HepG2 (cell line): Measurements from ENCODE around the gene GBGT1. TPM values are rescaled to one million over a fixed set of nuclear protein-coding genes. Genes with fewer than 3 reads are reported as not detected.

Experiments
- ATAC-seq: fragments of 200-7000 bp; cut with Tn5 transposase; 3 replicates; pipeline ENCODE4 v1.9.1; 2020; ENCODE audit warnings: mild to moderate bottlenecking, moderate library complexity
- BruUV-seq: library from RNA; stranded (reverse); fragments of 400-500 nt; replicated peaks from 2 replicates; lab custom pipeline; 2021; lab: Mats Ljungman, UMichigan
- CTCF ChIA-PET: fragments of 300-600 bp; formaldehyde crosslinking; extraction: SDS; loops from one replicate; lab custom pipeline; 2021; ENCODE audit warnings: low total read pairs, inconsistent platforms, low intra/inter-chr PET ratio; lab: Yijun Ruan, JAX
- POLR2A ChIA-PET: fragments of 350-600 bp; sonication (Branson Sonifier 250); formaldehyde crosslinking; loops from one replicate; lab custom pipeline; 2020; ENCODE audit warnings: antibody characterized with exemption, inconsistent platforms; lab: Yijun Ruan, JAX
- DNase-seq: peaks from one replicate; pipeline ENCODE4 v3.0.0-alpha.2; 2015; ENCODE audit warnings: low spot score
- FAIRE-seq: peaks from 3 replicates; lab custom pipeline; 2011; peaks lifted over from hg19 to GRCh38; lab: Jason Lieb, UNC
- H2AFZ ChIP-seq: one replicate; pipeline ENCODE4 v1.6.1; 2011; ENCODE audit warnings: low read length, inconsistent platforms
- H3K27ac ChIP-seq: fragments of 300-600 bp; 3 replicates; pipeline ENCODE4 v1.8.0; 2011; ENCODE audit warnings: mixed run types, mild to moderate bottlenecking, mixed read lengths, low read length, inconsistent platforms; ENCODE audit not compliant: insufficient read depth; ENCODE audit errors: extremely low read length
- H3K27me3 ChIP-seq, 2 experiments: fragments of 200-600 bp in 1 of 2; 2 replicates in 1 of 2; 3 replicates in 1 of 2; pipeline versions ENCODE4 v1.6.0 to v1.8.0; 2011; ENCODE audit warnings: low read length in 2 of 2, mild to moderate bottlenecking in 2 of 2, moderate library complexity in 2 of 2, inconsistent platforms in 1 of 2; ENCODE audit not compliant: insufficient read depth in 2 of 2, control insufficient read depth in 1 of 2
- H3K36me3 ChIP-seq, 2 experiments: fragments of 200-600 bp in 1 of 2; replicated peaks in 1 of 2; 2 replicates in 1 of 2; 3 replicates in 1 of 2; pipeline versions ENCODE4 v1.5.1 to v1.8.0; 2011; ENCODE audit warnings: low read length in 2 of 2, inconsistent platforms in 1 of 2; ENCODE audit not compliant: insufficient read depth in 2 of 2, control insufficient read depth in 1 of 2
- H3K4me1 ChIP-seq: 2 replicates; pipeline ENCODE4 v1.5.1; 2012; ENCODE audit warnings: low read length, inconsistent platforms; ENCODE audit not compliant: insufficient read depth
- H3K4me2 ChIP-seq: 2 replicates; pipeline ENCODE4 v1.6.0; 2011; ENCODE audit warnings: low read depth, low read length, inconsistent platforms
- H3K4me3 ChIP-seq, 3 experiments: fragments of 200-600 bp in 1 of 3; sonication (generic), shearing (Covaris generic) in 1 of 3; replicated peaks in 1 of 3; 2 replicates each; pipeline ENCODE4 v1.5.1; 2011 to 2016; ENCODE audit warnings: low read length in 3 of 3, inconsistent platforms in 2 of 3, low read depth in 2 of 3, mild to moderate bottlenecking in 2 of 3, control low read depth in 1 of 3, mixed read lengths in 1 of 3; ENCODE audit not compliant: insufficient read depth in 1 of 3
- H3K79me2 ChIP-seq: one replicate; pipeline ENCODE4 v1.6.1; 2011; ENCODE audit warnings: low read length, inconsistent platforms; ENCODE audit not compliant: insufficient read depth
- H3K9ac ChIP-seq: 2 replicates; pipeline ENCODE4 v1.6.0; 2011; ENCODE audit warnings: mild to moderate bottlenecking, low read depth, low read length, inconsistent platforms; ENCODE audit not compliant: insufficient read depth
- H3K9me3 ChIP-seq: 2 replicates; pipeline ENCODE4 v1.5.1; 2012; ENCODE audit warnings: mild to moderate bottlenecking, low read length
- H4K20me1 ChIP-seq: 2 replicates; pipeline ENCODE4 v1.6.0; 2011; ENCODE audit warnings: inconsistent platforms, mild to moderate bottlenecking, low read length, moderate library complexity; ENCODE audit not compliant: insufficient read depth
- RAD51 ChIP-seq: fragments of 450-650 bp; IDR thresholded peaks from 2 replicates; pipeline ENCODE4 v1.6.1; 2016; ENCODE audit warnings: borderline replicate concordance
- ZNF274 ChIP-seq: sonication (generic); formaldehyde crosslinking; IDR thresholded peaks from 2 replicates; pipeline ENCODE4 v1.5.1; 2020; ENCODE audit warnings: mild to moderate bottlenecking, missing genetic modification reagents
- ZNF768 ChIP-seq: sonication (generic); formaldehyde crosslinking; IDR thresholded peaks from 2 replicates; pipeline ENCODE4 v1.4.0; 2020; ENCODE audit warnings: missing genetic modification reagents
- WGBS: methylation state at CpG from one replicate; pipeline ENCODE4 v1.1.6; 2017; ENCODE audit warnings: low lambda C conversion rate; 5-methylcytosine and 5-hydroxymethylcytosine counted together
- in situ Hi-C: cut with HindIII; loops from 2 replicates; pipeline ENCODE4 v1.10.0; 2017; ENCODE audit warnings: low pct_unique_long_range_greater_than_20kb; ENCODE audit not compliant: extremely low pct_ligation_motif_present
- intact Hi-C: fragments of 100-400 bp; cut with micrococcal nuclease; formaldehyde crosslinking; loops from one replicate; pipeline ENCODE4 v1.10.0; 2022; ENCODE audit not compliant: unreplicated experiment
- polyA plus RNA-seq, 8 experiments: library from polyadenylated mRNA; depleted of rRNA in 3 of 8; stranded (reverse) in 7 of 8; unstranded in 1 of 8; fragments of >200 nt; fragmentation: Illumina TruSeq in 4 of 8; extraction: Trizol in 4 of 8; gene quantifications; 2 replicates each; pipeline versions ENCODE4 v1.2.1 to v1.2.3, GENCODE V29; 2011 to 2016; ENCODE audit warnings: low read depth in 4 of 8, missing spikeins in 1 of 8, mixed read lengths in 1 of 8; ENCODE audit not compliant: insufficient read depth in 1 of 8
- total RNA-seq, 5 experiments: library from RNA; depleted of rRNA; stranded (reverse); fragments of >200 nt; fragmentation: Illumina TruSeq; extraction: Trizol; gene quantifications; 2 replicates each; pipeline ENCODE4 v1.2.3, GENCODE V29; 2016; ENCODE audit warnings: low read depth in 1 of 5
- TF ChIP-seq, protein P1 (sequence below): sonication (generic); formaldehyde crosslinking; conservative IDR thresholded peaks from 2 replicates; pipeline ENCODE4 v1.8.1; 2023; ENCODE audit warnings: missing genetic modification reagents

Gene GBGT1
- total and polyA plus RNA-seq, 2 of the 13 experiments (the other 11 are each of a cell fraction or from before 2014, with no cell fraction given), result not detected

DNA sequence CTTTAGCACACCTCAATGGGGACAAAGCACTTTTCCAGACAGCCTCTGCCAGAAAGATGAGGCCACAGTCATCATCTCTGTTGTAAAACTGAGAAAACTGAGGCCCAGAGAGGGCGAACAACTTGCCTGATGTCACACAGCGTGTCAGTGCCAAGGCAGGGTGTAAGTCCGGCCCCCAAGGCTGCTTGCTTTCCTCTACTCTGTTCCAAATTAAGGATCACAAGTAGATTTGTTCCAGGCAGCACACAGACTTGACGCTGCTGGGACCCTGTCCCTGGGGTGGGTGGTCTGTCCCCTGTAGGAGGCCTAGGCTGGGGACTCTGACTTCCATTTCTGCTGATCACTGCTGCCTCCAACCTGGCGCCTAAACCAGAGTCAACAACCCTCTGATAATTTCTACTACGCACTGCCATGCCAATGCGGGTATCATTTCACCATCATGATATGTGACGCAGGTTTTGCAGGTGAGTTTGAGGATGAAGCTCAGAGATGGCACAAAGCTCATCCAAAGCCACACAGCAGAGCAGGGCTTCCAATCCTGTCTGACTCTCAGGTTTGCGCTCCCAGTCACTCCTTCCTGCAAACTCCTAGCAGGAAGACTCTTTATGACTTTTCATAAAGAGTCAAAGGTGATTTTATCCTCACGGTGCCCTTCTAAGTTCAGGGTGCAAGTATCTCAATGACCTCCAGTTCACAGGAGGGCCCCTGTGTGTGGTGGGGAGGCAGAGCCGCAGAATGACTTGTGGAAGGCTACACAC is 29.1 kb downstream of the GBGT1 start:
- Histone ChIP-seq H3K4me3 (peak overlapping the region in 1 of 3 experiments; percentile 55; a peak in 1 of 6 replicates), H2AFZ (no peak overlapping the region), H3K27ac (peak overlapping the region; percentile 87), H3K4me1 (peaks cover 32% of the 10 kb centered on the region), H3K9me3 (no peaks in the 10 kb centered on the region), H3K36me3 (no peaks in the 10 kb centered on the region; a peak in 1 of 5 replicates), H4K20me1 (no peaks in the 10 kb centered on the region), H3K9ac (peak overlapping the region; percentile 77), H3K27me3 (no peaks in the 10 kb centered on the region), H3K79me2 (peaks cover 11% of the 10 kb centered on the region), H3K4me2 (peak overlapping the region; percentile 74)
- in situ Hi-C loops, result no loop called here
- TF ChIP-seq RAD51 (no peak), ZNF274 (0 out of 2 replicates have a peak, but pooled peaks have one; percentile 2), ZNF768 (CRISPR knock-in tag) (peak; percentile 96)
- TF ChIP-seq, protein P1, sequence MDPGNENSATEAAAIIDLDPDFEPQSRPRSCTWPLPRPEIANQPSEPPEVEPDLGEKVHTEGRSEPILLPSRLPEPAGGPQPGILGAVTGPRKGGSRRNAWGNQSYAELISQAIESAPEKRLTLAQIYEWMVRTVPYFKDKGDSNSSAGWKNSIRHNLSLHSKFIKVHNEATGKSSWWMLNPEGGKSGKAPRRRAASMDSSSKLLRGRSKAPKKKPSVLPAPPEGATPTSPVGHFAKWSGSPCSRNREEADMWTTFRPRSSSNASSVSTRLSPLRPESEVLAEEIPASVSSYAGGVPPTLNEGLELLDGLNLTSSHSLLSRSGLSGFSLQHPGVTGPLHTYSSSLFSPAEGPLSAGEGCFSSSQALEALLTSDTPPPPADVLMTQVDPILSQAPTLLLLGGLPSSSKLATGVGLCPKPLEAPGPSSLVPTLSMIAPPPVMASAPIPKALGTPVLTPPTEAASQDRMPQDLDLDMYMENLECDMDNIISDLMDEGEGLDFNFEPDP (CRISPR knock-in tag), result 0 out of 2 replicates have a peak, but pooled peaks have one; percentile 13
- FAIRE-seq (no peak), ATAC-seq (no peak), DNase-seq (no peak)
- intact Hi-C loops, result no loop called here
- ChIA-PET CTCF (no interaction called here), POLR2A (interaction anchor here (1.0 to 2.4 kb wide), 4 partner anchors 9 to 104 kb away, joined by 5 to 14 read pairs (median 9); partner anchors contain the start of gene GTF3C5)
- no TSS peak for BruUV-seq
- 93% methylated on average over 8 of the region's 11 CpGs for WGBS
